Fibroblast of mammary gland (primary cell): ENCODE data around the gene FRRS1.

Experiments
- DNase-seq: peaks from one replicate; pipeline ENCODE4 v3.0.0-alpha.2; 2010; ENCODE audit warnings: low read depth
- H3K4me3 ChIP-seq: 2 replicates; pipeline ENCODE4 v1.5.1; 2011; ENCODE audit warnings: low read depth, mild to moderate bottlenecking, low read length, moderate library complexity; ENCODE audit not compliant: control insufficient read depth
- TF ChIP-seq, protein P1 (sequence below): conservative IDR thresholded peaks from 2 replicates; pipeline ENCODE4 v1.5.1; 2011; ENCODE audit warnings: low read depth, low read length, inconsistent platforms; ENCODE audit not compliant: control insufficient read depth, insufficient read depth

FRRS1 gene

GRCh38 chr1:99672038-99672437 is 94.4 kb downstream of the FRRS1 start:
- H3K4me3 ChIP-seq = no peak overlapping the region
- TF ChIP-seq, protein P1, sequence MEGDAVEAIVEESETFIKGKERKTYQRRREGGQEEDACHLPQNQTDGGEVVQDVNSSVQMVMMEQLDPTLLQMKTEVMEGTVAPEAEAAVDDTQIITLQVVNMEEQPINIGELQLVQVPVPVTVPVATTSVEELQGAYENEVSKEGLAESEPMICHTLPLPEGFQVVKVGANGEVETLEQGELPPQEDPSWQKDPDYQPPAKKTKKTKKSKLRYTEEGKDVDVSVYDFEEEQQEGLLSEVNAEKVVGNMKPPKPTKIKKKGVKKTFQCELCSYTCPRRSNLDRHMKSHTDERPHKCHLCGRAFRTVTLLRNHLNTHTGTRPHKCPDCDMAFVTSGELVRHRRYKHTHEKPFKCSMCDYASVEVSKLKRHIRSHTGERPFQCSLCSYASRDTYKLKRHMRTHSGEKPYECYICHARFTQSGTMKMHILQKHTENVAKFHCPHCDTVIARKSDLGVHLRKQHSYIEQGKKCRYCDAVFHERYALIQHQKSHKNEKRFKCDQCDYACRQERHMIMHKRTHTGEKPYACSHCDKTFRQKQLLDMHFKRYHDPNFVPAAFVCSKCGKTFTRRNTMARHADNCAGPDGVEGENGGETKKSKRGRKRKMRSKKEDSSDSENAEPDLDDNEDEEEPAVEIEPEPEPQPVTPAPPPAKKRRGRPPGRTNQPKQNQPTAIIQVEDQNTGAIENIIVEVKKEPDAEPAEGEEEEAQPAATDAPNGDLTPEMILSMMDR = no peak
- no peak for DNase-seq

- H3K4me3 ChIP-seq = no peak overlapping the region
- DNase-seq = no peak
- TF ChIP-seq, protein P1 = no peak
These were observed 95.9 kb downstream of the FRRS1 start for GRCh38 chr1:99670583-99670982.

GRCh38 chr1:99669821-99670220 is 96.6 kb downstream of the FRRS1 start:
- no peak overlapping the region for H3K4me3 ChIP-seq
- DNase-seq = no peak
- TF ChIP-seq, protein P1 = no peak

DNA sequence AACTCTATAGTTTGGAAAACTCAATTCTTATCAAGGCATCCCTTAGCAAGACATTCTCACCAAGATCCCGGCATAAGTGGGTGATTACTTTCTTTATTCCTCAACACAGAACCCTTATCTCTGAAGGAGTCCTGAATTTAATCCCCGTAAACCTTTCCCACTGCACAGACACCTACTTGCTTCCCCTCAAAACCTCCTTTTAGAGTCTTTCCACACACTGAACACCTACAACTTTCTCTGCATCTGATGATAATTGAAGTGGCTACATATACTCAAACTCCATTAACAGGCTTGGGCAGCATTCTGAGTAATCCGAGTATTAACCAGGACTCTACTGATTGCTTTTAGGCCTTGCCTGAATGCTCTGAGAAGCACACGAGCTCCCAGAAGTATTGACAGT is 97.1 kb downstream of the FRRS1 start:
- TF ChIP-seq, protein P1 = no peak
- no peak overlapping the region for H3K4me3 ChIP-seq
- DNase-seq = no peak

GRCh38 chr1:99665212-99665611 is 101.2 kb downstream of the FRRS1 start:
- TF ChIP-seq, protein P1 = no peak
- H3K4me3 ChIP-seq = no peak overlapping the region
- DNase-seq = no peak

GRCh38 chr1:99663501-99663900 is 102.9 kb downstream of the FRRS1 start:
- no peak for DNase-seq
- no peak overlapping the region for H3K4me3 ChIP-seq
- TF ChIP-seq, protein P1 = no peak

DNA sequence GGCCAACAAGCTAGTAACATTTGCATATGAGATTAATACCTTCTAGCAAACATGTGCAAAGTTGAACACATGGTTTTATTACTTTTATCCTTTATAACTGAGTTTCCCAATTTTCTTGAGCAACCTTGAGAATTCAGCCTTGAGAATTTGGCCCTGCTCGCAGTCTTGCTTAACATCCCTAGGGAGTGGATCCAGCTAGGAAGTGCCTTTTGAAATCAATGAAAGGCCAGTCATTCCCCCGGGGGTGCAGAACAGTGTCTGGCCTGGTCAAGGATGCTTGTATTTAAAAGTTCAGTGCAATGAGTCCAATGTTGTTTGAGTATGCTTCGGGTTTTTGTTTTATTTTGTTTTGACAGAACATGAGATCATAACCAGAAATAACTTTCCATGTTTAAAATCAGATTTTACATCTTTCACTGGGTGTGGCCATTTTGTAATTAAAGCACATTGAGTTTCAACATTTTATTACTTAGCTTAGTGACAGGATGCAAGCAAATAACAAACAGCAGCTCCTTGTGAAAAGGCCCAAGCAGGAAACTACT is 103.8 kb downstream of the FRRS1 start:
- TF ChIP-seq, protein P1 = no peak
- DNase-seq = peak; percentile 97

More for the DNA sequence above, 103.8 kb downstream of the FRRS1 start:
- no peak overlapping the region for H3K4me3 ChIP-seq
